ENCODE data around the gene NACC2. TPM values are rescaled to one million over a fixed set of nuclear protein-coding genes. Genes with fewer than 3 reads are reported as not detected.
A peak's percentile ranks its signal among the peaks of the same experiment; 100 is the strongest.

NACC2 gene
- total RNA-seq, 4 donors from 2014 or later: 26.0 to 51.7 (median 43.5) TPM

DNA sequence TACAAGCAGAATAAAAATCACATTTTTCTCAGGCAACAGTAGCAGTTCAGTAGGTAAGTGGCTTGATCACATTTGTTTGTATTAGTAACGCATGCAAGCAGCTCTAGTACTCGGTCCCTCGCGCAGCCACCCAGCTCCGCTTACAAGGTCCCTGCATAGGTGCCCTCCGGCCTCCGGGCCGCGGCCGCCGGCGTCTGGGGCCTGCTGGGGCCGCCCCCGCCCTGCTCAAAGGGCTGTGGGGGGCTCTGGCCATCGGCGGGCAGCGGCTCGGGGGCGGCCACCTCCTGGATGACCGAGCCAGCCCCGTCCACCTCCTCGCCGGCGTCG, 83.8 kb downstream of the NACC2 start:
- no peak for TF ChIP-seq CTCF (IDR thresholded peaks at IDR 0.05 in 4 of 5, conservative IDR thresholded peaks at IDR 0.05 in 1 of 5)
- no peak for TF ChIP-seq POLR2A (IDR thresholded peaks at IDR 0.05)
- DNase-seq (no peak), ATAC-seq (no peak)
- Histone ChIP-seq H3K27me3 (no peaks in the 10 kb centered on the region), H3K4me1 (peaks cover 13 to 17% of the 10 kb centered on the region in 2 donors), H3K36me3 (peaks cover 0 to 19% of the 10 kb centered on the region in 2 donors), H3K9me3 (no peaks in the 10 kb centered on the region), H3K4me3 (no peak overlapping the region), H3K27ac (peak overlapping the region; percentile 55 to 74 (median 60))
- in situ Hi-C loops (cut with MboI; ENCODE audit: low sequenced_read_pairs in 4 of 4): no loop called here
- intact Hi-C loops (cut with DNase I; ENCODE audit: low total_unique reads): no loop called here

DNA sequence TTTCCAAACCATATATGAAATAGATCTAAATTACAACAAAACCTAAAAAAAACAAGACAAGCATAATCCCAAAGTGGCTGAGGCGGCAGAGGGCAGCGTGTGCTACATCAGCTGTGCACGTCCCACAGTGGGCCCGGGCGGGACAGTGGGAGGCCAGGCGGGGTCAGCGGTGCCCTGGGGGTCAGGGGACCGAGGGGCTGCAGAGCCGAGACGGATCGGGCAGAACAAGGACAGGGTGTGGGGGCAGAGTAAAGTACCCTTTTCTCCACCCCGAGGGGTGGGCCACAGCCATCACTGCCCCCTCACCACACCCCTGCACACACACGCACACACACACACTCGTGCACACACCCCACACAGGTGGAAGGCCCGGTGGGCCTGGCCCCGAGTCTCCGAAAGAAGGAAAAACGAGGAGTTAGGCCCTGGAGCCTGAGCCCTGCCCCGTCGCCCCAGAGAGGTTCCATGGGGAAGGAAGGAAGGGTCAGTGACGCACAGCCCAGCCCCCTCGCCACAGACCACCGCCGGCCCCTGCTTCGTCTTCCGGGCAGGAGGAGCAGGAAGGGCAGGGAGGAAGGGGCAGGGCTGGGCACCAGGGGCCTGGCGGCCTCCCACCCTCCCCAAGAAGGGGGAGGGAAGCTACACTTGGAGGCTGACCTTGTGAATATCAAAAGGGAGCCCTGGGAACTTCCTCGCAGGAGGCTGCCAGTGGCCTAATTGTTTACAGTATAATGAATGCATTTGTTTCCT, 84.3 kb downstream of the NACC2 start:
- H3K27ac ChIP-seq: peak overlapping the region in 3 of 4 donors; percentile 51 to 74 (median 55)
- no peak for TF ChIP-seq CTCF (IDR thresholded peaks at IDR 0.05 in 4 of 5, conservative IDR thresholded peaks at IDR 0.05 in 1 of 5)
- TF ChIP-seq POLR2A (IDR thresholded peaks at IDR 0.05): no peak
- in situ Hi-C loops (cut with MboI; ENCODE audit: low sequenced_read_pairs in 4 of 4) (no loop called here), intact Hi-C loops (cut with DNase I; ENCODE audit: low total_unique reads) (no loop called here)
- H3K4me3 ChIP-seq: no peak overlapping the region
- H3K4me1 ChIP-seq: peaks cover 13 to 17% of the 10 kb centered on the region in 2 donors
- no peaks in the 10 kb centered on the region for H3K9me3 ChIP-seq
- ATAC-seq: peak in 1 of 2 donors; percentile 25
- H3K36me3 ChIP-seq: peaks cover 0 to 19% of the 10 kb centered on the region in 2 donors
- H3K27me3 ChIP-seq: no peaks in the 10 kb centered on the region
- DNase-seq: no peak

DNA sequence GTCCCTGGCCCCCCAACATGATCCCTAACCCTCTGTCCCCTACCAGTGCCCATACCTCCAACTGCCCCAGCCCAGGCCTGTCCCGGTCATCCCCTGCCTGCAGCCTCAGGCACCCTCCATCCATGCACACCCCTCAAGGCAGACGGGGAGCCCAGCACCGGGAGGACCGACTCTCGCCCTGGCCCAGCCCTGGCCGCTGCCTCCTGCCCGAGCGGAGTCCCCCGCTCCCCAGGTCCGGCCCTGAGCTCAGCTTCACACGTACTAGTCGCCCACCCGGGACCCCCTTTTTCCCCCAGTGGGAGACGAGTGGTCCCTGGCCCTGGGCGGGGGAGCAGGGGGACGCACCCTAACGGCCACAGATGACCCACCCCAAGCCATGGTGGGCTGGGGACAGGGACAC, 84.9 kb downstream of the NACC2 start:
- H3K36me3 ChIP-seq: peaks cover 0 to 19% of the 10 kb centered on the region in 2 donors
- H3K27me3 ChIP-seq: no peaks in the 10 kb centered on the region
- no peak overlapping the region for H3K4me3 ChIP-seq
- intact Hi-C loops (cut with DNase I; ENCODE audit: low total_unique reads) (no loop called here), in situ Hi-C loops (cut with MboI; ENCODE audit: low sequenced_read_pairs in 4 of 4) (no loop called here)
- ATAC-seq (no peak), DNase-seq (no peak)
- H3K4me1 ChIP-seq: peaks cover 13 to 17% of the 10 kb centered on the region in 2 donors
- H3K9me3 ChIP-seq: no peaks in the 10 kb centered on the region
- peak overlapping the region in 1 of 4 donors; percentile 51 for H3K27ac ChIP-seq
- TF ChIP-seq CTCF (IDR thresholded peaks at IDR 0.05 in 4 of 5, conservative IDR thresholded peaks at IDR 0.05 in 1 of 5) (no peak), POLR2A (IDR thresholded peaks at IDR 0.05) (no peak)

DNA sequence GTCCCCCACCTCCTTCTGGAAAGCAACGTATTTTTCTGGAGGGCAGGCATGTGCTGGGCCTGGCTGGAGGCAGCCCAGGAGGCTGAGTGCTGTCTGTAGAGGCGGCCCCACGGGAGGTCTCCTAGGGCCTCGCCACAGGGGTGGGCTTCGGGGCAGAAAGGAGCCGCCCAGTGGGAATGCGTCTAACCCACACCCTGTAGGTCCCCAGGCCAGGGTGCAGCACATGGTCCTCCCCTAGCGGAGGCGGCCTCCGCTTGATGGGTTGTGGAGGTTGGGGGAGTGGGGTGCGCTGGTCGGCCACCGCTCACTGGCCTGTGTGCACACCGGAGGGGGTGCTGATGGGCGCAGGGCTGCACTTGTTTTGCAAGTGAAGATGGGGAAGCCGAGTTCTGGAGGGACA, 85.6 kb downstream of the NACC2 start:
- intact Hi-C loops (cut with DNase I; ENCODE audit: low total_unique reads): no loop called here
- no peak overlapping the region for H3K27ac ChIP-seq
- in situ Hi-C loops (cut with MboI; ENCODE audit: low sequenced_read_pairs in 4 of 4): no loop called here
- no peak for DNase-seq
- no peak for ATAC-seq
- peaks cover 0 to 19% of the 10 kb centered on the region in 2 donors for H3K36me3 ChIP-seq
- H3K4me3 ChIP-seq: no peak overlapping the region
- peaks cover 13 to 17% of the 10 kb centered on the region in 2 donors for H3K4me1 ChIP-seq
- no peaks in the 10 kb centered on the region for H3K27me3 ChIP-seq
- no peaks in the 10 kb centered on the region for H3K9me3 ChIP-seq
- no peak for TF ChIP-seq POLR2A (IDR thresholded peaks at IDR 0.05)
- TF ChIP-seq CTCF (IDR thresholded peaks at IDR 0.05 in 4 of 5, conservative IDR thresholded peaks at IDR 0.05 in 1 of 5): no peak

DNA sequence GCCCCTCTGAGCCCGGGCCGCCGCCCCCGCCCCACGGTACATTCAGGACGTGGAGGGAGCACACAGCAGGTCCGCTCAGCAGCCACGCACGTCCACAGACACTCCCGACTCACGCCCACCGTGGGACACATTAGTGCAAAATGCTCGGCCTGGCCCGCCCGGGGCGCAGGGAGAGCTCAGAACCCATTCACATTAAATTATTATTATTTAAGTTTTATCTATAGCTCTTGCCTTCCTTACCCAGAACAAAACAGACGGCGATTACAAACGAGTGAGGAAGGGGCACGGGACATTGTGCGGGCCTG, 86.4 kb downstream of the NACC2 start:
- Histone ChIP-seq H3K27ac (peak overlapping the region in 3 of 4 donors; percentile 26 to 46 (median 46)), H3K9me3 (no peaks in the 10 kb centered on the region), H3K4me3 (no peak overlapping the region), H3K36me3 (peaks cover 0 to 18% of the 10 kb centered on the region in 2 donors), H3K27me3 (no peaks in the 10 kb centered on the region), H3K4me1 (peaks cover 15 to 21% of the 10 kb centered on the region in 2 donors)
- ATAC-seq (no peak), DNase-seq (no peak)
- no peak for TF ChIP-seq POLR2A (IDR thresholded peaks at IDR 0.05)
- no peak for TF ChIP-seq CTCF (IDR thresholded peaks at IDR 0.05 in 4 of 5, conservative IDR thresholded peaks at IDR 0.05 in 1 of 5)
- in situ Hi-C loops (cut with MboI; ENCODE audit: low sequenced_read_pairs in 4 of 4) (no loop called here), intact Hi-C loops (cut with DNase I; ENCODE audit: low total_unique reads) (no loop called here)

All from gastrocnemius medialis (tissue), 4 donors.